Panc1 (cell line): ENCODE results near the gene CXCR5. TPM values are rescaled to one million over a fixed set of nuclear protein-coding genes. Genes with fewer than 3 reads are reported as not detected.

Experiments used
- ATAC-seq: fragments of 200-7000 bp; cut with Tn5 transposase; 2 replicates; pipeline ENCODE4 v1.9.1; 2020; ENCODE audit warnings: mild to moderate bottlenecking, moderate library complexity
- BruUV-seq: library from RNA; stranded (reverse); fragments of 400-500 nt; replicated peaks from 2 replicates; lab custom pipeline; 2021; lab: Mats Ljungman, UMichigan
- CTCF ChIA-PET: fragments of 300-600 bp; sonication (Branson Sonifier 250); formaldehyde crosslinking; loops from one replicate; lab custom pipeline; 2022; ENCODE audit warnings: antibody characterized with exemption; lab: Charles Lee
- POLR2A ChIA-PET: fragments of 300-600 bp; sonication (Branson Sonifier 250); formaldehyde crosslinking; loops from one replicate; lab custom pipeline; 2022; ENCODE audit warnings: antibody characterized with exemption; lab: Charles Lee
- DNase-seq: peaks from one replicate; pipeline ENCODE4 v3.0.0-alpha.2; 2010; ENCODE audit warnings: low read depth, low spot score
- H3K27ac ChIP-seq: 2 replicates; pipeline ENCODE4 v1.5.1; 2011; ENCODE audit warnings: mild to moderate bottlenecking, low read length, inconsistent platforms
- H3K27me3 ChIP-seq: fragments of 200-500 bp; sonication (Bioruptor generic); 2 replicates; pipeline ENCODE4 v1.6.0; 2014; ENCODE audit warnings: low read length, inconsistent platforms; ENCODE audit not compliant: control insufficient read depth, insufficient read depth
- H3K36me3 ChIP-seq: fragments of 200-500 bp; sonication (Bioruptor generic); 2 replicates; pipeline ENCODE4 v1.5.1; 2014; ENCODE audit warnings: inconsistent platforms, mild to moderate bottlenecking, low read length, moderate library complexity; ENCODE audit not compliant: control insufficient read depth, insufficient read depth
- H3K4me1 ChIP-seq: 2 replicates; pipeline ENCODE4 v1.5.1; 2011; ENCODE audit warnings: inconsistent platforms, mild to moderate bottlenecking, low read length, moderate library complexity; ENCODE audit not compliant: control insufficient read depth, insufficient read depth
- H3K4me3 ChIP-seq, 2 experiments: 2 replicates each; pipeline ENCODE4 v1.5.1; 2011 to 2012; ENCODE audit warnings: low read depth in 2 of 2, low read length in 2 of 2, mild to moderate bottlenecking in 2 of 2, inconsistent platforms in 1 of 2, moderate library complexity in 1 of 2
- H3K9me3 ChIP-seq: fragments of 200-500 bp; sonication (Bioruptor generic); 2 replicates; pipeline ENCODE4 v1.5.1; 2014; ENCODE audit warnings: low read depth, mild to moderate bottlenecking, inconsistent platforms, low read length, moderate library complexity; ENCODE audit not compliant: control insufficient read depth, insufficient read depth
- POLR2AphosphoS5 ChIP-seq: IDR thresholded peaks from 2 replicates; pipeline ENCODE4 v1.6.1; 2012; ENCODE audit warnings: mild to moderate bottlenecking, low read depth, low read length, moderate library complexity
- SIN3A ChIP-seq: IDR thresholded peaks from 2 replicates; pipeline ENCODE4 v1.6.1; 2012; ENCODE audit warnings: low read depth, mild to moderate bottlenecking, low read length, moderate library complexity, borderline replicate concordance; ENCODE audit not compliant: insufficient read depth
- TCF7L2 ChIP-seq: IDR thresholded peaks from 2 replicates; pipeline ENCODE4 v1.6.1; 2011; ENCODE audit warnings: mild to moderate bottlenecking, low read depth, low read length, inconsistent platforms
- in situ Hi-C: cut with HindIII; loops from 2 replicates; pipeline ENCODE4 v1.10.0; 2016; ENCODE audit warnings: low sequenced_read_pairs, low pct_unique_long_range_greater_than_20kb
- intact Hi-C: fragments of 100-400 bp; cut with micrococcal nuclease; formaldehyde crosslinking; loops from one replicate; pipeline ENCODE4 v1.10.0; 2022; ENCODE audit not compliant: unreplicated experiment
- total RNA-seq: library from RNA; stranded (reverse); gene quantifications from one replicate; pipeline ENCODE4 v1.2.1, GENCODE V29; 2021; ENCODE audit not compliant: unreplicated experiment
- TF ChIP-seq, protein P1 (sequence below): fragments of 450-650 bp; IDR thresholded peaks from 2 replicates; pipeline ENCODE4 v1.5.1; 2017; ENCODE audit warnings: mild to moderate bottlenecking
- TF ChIP-seq, protein P2 (sequence below), 2 experiments: IDR thresholded peaks; 2 replicates each; pipeline ENCODE4 v1.6.1; 2011 to 2012; ENCODE audit warnings: low read depth in 2 of 2, control low read depth in 1 of 2, low read length in 1 of 2, mild to moderate bottlenecking in 1 of 2, moderate library complexity in 1 of 2; ENCODE audit not compliant: insufficient read depth in 1 of 2

The CXCR5 gene
- total RNA-seq, 1 experiment from 2014 or later = not detected

DNA sequence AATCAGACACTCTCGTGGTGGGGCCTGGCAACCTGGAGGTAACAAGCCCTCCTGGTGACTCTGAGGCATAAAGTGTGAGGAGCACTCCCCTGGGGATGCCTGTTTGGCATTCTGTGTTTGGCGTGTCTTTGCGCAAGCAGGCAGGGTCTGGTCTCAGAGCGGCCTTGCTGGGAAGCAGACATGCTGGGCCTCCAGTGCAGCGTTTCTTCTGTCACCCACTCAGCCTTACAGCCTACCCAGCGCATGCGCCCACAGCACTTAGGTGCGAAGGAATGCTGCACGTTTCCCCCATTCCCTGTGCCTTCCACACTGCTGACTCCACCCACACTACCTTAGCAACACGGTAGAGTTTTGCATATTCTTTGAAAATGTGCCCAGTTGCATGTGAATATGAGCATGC, 7.4 kb upstream of the CXCR5 start:
- Histone ChIP-seq H3K27ac (no peak overlapping the region), H3K4me1 (no peaks in the 10 kb centered on the region), H3K36me3 (no peaks in the 10 kb centered on the region), H3K9me3 (no peaks in the 10 kb centered on the region), H3K4me3 (no peak overlapping the region), H3K27me3 (no peaks in the 10 kb centered on the region)
- in situ Hi-C loops (no loop called here), intact Hi-C loops (no loop called here)
- ChIA-PET POLR2A (no interaction called here), CTCF (no interaction called here)
- TF ChIP-seq, protein P1, sequence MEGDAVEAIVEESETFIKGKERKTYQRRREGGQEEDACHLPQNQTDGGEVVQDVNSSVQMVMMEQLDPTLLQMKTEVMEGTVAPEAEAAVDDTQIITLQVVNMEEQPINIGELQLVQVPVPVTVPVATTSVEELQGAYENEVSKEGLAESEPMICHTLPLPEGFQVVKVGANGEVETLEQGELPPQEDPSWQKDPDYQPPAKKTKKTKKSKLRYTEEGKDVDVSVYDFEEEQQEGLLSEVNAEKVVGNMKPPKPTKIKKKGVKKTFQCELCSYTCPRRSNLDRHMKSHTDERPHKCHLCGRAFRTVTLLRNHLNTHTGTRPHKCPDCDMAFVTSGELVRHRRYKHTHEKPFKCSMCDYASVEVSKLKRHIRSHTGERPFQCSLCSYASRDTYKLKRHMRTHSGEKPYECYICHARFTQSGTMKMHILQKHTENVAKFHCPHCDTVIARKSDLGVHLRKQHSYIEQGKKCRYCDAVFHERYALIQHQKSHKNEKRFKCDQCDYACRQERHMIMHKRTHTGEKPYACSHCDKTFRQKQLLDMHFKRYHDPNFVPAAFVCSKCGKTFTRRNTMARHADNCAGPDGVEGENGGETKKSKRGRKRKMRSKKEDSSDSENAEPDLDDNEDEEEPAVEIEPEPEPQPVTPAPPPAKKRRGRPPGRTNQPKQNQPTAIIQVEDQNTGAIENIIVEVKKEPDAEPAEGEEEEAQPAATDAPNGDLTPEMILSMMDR = no peak
- TF ChIP-seq, protein P2, sequence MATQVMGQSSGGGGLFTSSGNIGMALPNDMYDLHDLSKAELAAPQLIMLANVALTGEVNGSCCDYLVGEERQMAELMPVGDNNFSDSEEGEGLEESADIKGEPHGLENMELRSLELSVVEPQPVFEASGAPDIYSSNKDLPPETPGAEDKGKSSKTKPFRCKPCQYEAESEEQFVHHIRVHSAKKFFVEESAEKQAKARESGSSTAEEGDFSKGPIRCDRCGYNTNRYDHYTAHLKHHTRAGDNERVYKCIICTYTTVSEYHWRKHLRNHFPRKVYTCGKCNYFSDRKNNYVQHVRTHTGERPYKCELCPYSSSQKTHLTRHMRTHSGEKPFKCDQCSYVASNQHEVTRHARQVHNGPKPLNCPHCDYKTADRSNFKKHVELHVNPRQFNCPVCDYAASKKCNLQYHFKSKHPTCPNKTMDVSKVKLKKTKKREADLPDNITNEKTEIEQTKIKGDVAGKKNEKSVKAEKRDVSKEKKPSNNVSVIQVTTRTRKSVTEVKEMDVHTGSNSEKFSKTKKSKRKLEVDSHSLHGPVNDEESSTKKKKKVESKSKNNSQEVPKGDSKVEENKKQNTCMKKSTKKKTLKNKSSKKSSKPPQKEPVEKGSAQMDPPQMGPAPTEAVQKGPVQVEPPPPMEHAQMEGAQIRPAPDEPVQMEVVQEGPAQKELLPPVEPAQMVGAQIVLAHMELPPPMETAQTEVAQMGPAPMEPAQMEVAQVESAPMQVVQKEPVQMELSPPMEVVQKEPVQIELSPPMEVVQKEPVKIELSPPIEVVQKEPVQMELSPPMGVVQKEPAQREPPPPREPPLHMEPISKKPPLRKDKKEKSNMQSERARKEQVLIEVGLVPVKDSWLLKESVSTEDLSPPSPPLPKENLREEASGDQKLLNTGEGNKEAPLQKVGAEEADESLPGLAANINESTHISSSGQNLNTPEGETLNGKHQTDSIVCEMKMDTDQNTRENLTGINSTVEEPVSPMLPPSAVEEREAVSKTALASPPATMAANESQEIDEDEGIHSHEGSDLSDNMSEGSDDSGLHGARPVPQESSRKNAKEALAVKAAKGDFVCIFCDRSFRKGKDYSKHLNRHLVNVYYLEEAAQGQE (IDR thresholded peaks at IDR 0.05; ENCODE audit: insufficient read depth in 1 of 2, low read depth in 2 of 2, low read length in 1 of 2) = no peak
- TF ChIP-seq TCF7L2 = no peak
- no peak for TF ChIP-seq POLR2AphosphoS5
- no peak for TF ChIP-seq SIN3A
- no peak for DNase-seq
- ATAC-seq = no peak
- BruUV-seq = no TSS peak

DNA sequence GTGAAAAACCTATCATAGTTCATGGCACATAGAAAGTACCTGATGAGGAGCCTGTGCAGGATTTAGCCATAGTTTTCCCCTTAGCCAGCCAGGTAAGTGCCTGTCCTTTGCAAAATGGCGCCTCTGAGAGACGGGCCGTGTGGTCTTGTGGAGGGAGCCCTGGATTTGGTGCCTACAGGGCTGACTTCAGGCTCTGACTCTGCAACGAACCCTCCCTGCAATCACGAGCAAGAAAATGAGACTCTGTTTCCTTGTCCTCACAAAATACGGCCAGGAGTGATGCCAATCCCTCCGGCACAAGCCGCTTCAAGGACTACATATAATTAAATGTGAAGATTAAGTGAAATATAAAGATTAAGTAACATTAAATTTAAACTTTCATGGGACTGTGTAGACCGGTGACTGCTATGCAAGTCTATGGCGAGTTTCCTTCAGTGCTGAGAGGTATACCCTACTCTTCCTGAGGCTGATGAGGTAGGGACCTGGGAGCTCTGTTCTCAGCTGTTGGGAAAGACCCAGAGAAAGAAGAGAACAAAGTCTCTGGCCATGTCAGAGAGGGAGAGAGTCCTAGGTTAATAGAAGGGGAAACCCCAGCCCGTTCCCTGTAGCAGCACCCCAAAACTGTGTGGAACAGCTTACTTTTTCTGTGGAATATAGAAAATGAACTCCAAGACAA, 6.1 kb upstream of the CXCR5 start:
- intact Hi-C loops = no loop called here
- TF ChIP-seq TCF7L2 (no peak), POLR2AphosphoS5 (no peak), SIN3A (no peak)
- TF ChIP-seq, protein P1 = no peak
- TF ChIP-seq, protein P2 (IDR thresholded peaks at IDR 0.05; ENCODE audit: insufficient read depth in 1 of 2, low read depth in 2 of 2, low read length in 1 of 2) = no peak
- Histone ChIP-seq H3K36me3 (no peaks in the 10 kb centered on the region), H3K27ac (no peak overlapping the region), H3K9me3 (no peaks in the 10 kb centered on the region), H3K27me3 (no peaks in the 10 kb centered on the region), H3K4me3 (no peak overlapping the region), H3K4me1 (no peaks in the 10 kb centered on the region)
- ChIA-PET CTCF (interaction anchor here (0.6 kb wide), 1 partner anchor 10 kb away, joined by 5 read pairs; no protein-coding TSS in a partner anchor), POLR2A (no interaction called here)
- DNase-seq = no peak
- ATAC-seq = no peak
- in situ Hi-C loops = no loop called here
- no TSS peak for BruUV-seq
